AG08395 (cell line): ENCODE measurements around the gene GDNF.
A peak's percentile ranks its signal among the peaks of the same experiment; 100 is the strongest.

ENCODE experiments used
- DNase-seq: peaks from one replicate; pipeline ENCODE4 v3.0.0; 2012; ENCODE audit warnings: mixed read lengths, low spot score

GDNF gene

GRCh38 chr5:37846786-37847310 is 7.0 kb upstream of the GDNF start:
- no peak for DNase-seq

GRCh38 chr5:37844009-37844408 is 4.2 kb upstream of the GDNF start:
- DNase-seq: no peak

GRCh38 chr5:37842048-37842447 is 2.2 kb upstream of the GDNF start:
- DNase-seq: no peak

- no peak for DNase-seq
These were observed 1.4 kb upstream of the GDNF start for GRCh38 chr5:37841203-37841602.

GRCh38 chr5:37840053-37841034 is 503 bp upstream of the GDNF start:
- peak; percentile 82 for DNase-seq

- no peak for DNase-seq
These were observed 904 bp downstream of the GDNF start for GRCh38 chr5:37838933-37839341.

GRCh38 chr5:37838152-37838932 is 1.5 kb downstream of the GDNF start:
- DNase-seq: peak; percentile 37

GRCh38 chr5:37837414-37838032 is 2.3 kb downstream of the GDNF start:
- DNase-seq: peak; percentile 80

- DNase-seq: peak; percentile 64
These were observed 3.0 kb downstream of the GDNF start for GRCh38 chr5:37836592-37837413.

- no peak for DNase-seq
These were observed 3.6 kb downstream of the GDNF start for GRCh38 chr5:37836235-37836591.

- DNase-seq: no peak
These were observed 4.4 kb downstream of the GDNF start for GRCh38 chr5:37835380-37835973.

GRCh38 chr5:37834542-37835379 is 5.1 kb downstream of the GDNF start:
- no peak for DNase-seq

GRCh38 chr5:37833990-37834389 is 5.9 kb downstream of the GDNF start:
- DNase-seq: no peak

GRCh38 chr5:37831821-37832534 is 7.9 kb downstream of the GDNF start:
- DNase-seq: no peak

GRCh38 chr5:37830348-37830747 is 9.5 kb downstream of the GDNF start:
- DNase-seq: no peak

GRCh38 chr5:37825334-37825915 is 14.4 kb downstream of the GDNF start:
- no peak for DNase-seq

- no peak for DNase-seq
These were observed 16.2 kb downstream of the GDNF start for GRCh38 chr5:37823433-37824152.

- DNase-seq: peak; percentile 53
These were observed 23.0 kb downstream of the GDNF start for GRCh38 chr5:37816883-37817282.
